ENCODE data around the gene OTC. TPM values are rescaled to one million over a fixed set of nuclear protein-coding genes. Genes with fewer than 3 reads are reported as not detected.

OTC gene
- total and polyA plus RNA-seq, 4 donors = 0.40 to 1.7 (median 1.0) TPM

DNA sequence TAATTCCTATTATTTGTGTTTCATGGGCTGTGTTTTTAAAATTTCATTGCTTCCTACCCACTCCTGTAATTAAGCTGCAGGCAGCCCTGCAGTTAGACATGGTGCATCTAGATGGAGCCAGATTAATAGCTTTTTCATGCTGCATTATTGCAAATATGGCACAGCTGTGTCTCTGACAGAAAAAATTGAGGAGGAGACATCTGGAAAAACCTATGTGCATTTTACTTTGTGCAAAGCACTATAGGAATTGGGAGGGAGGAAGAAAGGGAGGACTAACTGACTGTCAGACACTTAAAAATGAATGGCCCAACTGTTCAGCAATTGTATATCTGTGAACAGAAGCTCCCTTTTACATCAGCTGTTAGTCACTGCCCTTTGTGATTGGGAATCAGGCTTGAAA is 17.0 kb upstream of the OTC start:
- no peaks in the 10 kb centered on the region for H3K4me1 ChIP-seq (ENCODE audit: control insufficient read depth in 5 of 5, insufficient read depth in 5 of 5, low read length in 5 of 5)
- H3K36me3 ChIP-seq (ENCODE audit: control insufficient read depth in 4 of 4, insufficient read depth in 4 of 4, low read length in 4 of 4) = no peaks in the 10 kb centered on the region
- no peak overlapping the region for H3K9ac ChIP-seq (ENCODE audit: insufficient read depth in 1 of 2, low read length in 2 of 2)
- H3K9me3 ChIP-seq (ENCODE audit: control insufficient read depth in 4 of 4, insufficient read depth in 3 of 4, low read length in 3 of 4) = no peaks in the 10 kb centered on the region
- peaks cover 0 to 25% (median 9%) of the 10 kb centered on the region in 3 donors for H3K27me3 ChIP-seq (ENCODE audit: control insufficient read depth in 3 of 3, insufficient read depth in 3 of 3, low read length in 2 of 3)
- peak in 2 of 3 donors; percentile 18 to 23 for DNase-seq
- no peak for ATAC-seq (ENCODE audit: insufficient read depth, low FRiP score)
- H3K4me3 ChIP-seq = no peak overlapping the region
- TF ChIP-seq CTCF (IDR thresholded peaks at IDR 0.05; ENCODE audit: control extremely low read depth, extremely low read depth) = no peak
- H3K27ac ChIP-seq (ENCODE audit: low read depth in 1 of 2, low read length in 1 of 2) = no peak overlapping the region

DNA sequence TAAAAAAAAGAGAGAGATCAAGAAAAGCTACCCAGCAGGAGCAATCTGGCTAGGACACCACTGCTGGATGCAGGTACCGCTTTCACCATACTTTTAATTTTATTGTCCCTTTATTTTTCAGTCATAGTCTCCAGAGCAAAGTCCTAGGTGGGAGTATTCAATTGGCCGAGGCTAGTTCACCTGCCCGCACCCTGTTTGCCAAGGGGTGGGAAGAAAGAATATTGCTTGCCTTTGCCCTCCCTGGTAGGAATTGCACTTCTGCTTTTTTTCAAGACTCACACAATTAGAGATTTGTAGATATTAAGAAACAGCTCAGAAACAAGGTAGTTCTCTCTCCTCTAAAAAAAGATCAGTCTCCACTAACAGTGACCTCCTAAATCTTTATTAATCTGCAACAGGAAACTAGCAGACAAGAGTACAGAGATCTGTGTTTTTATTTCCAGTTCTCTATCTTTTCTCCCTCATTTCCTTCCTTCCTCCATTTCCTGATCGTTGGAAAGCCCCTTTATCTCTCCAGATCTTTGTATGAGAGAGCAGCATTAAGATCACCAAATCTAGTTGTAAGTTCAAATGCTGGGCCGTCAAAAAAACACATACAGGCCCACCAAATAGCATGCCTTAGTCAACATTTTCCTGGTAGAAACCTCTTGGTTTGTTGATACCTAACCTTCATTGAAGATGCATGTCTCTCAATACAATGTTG is 15.7 kb upstream of the OTC start:
- no peaks in the 10 kb centered on the region for H3K9me3 ChIP-seq (ENCODE audit: control insufficient read depth in 4 of 4, insufficient read depth in 3 of 4, low read length in 3 of 4)
- H3K27ac ChIP-seq (ENCODE audit: low read depth in 1 of 2, low read length in 1 of 2) = no peak overlapping the region
- no peak overlapping the region for H3K4me3 ChIP-seq
- no peak for ATAC-seq (ENCODE audit: insufficient read depth, low FRiP score)
- WGBS, 2 donors = 36 to 57% methylated on average over 5 of the region's 5 CpGs
- DNase-seq = no peak
- no peak for TF ChIP-seq CTCF (IDR thresholded peaks at IDR 0.05; ENCODE audit: control extremely low read depth, extremely low read depth)
- no peak overlapping the region for H3K9ac ChIP-seq (ENCODE audit: insufficient read depth in 1 of 2, low read length in 2 of 2)
- no peaks in the 10 kb centered on the region for H3K36me3 ChIP-seq (ENCODE audit: control insufficient read depth in 4 of 4, insufficient read depth in 4 of 4, low read length in 4 of 4)
- no peaks in the 10 kb centered on the region for H3K4me1 ChIP-seq (ENCODE audit: control insufficient read depth in 5 of 5, insufficient read depth in 5 of 5, low read length in 5 of 5)
- peaks cover 0 to 25% (median 9%) of the 10 kb centered on the region in 3 donors for H3K27me3 ChIP-seq (ENCODE audit: control insufficient read depth in 3 of 3, insufficient read depth in 3 of 3, low read length in 2 of 3)

GRCh38 chrX:38341442-38341841 is 11.0 kb upstream of the OTC start:
- Histone ChIP-seq H3K9me3 (ENCODE audit: control insufficient read depth in 4 of 4, insufficient read depth in 3 of 4, low read length in 3 of 4) (no peaks in the 10 kb centered on the region), H3K27me3 (ENCODE audit: control insufficient read depth in 3 of 3, insufficient read depth in 3 of 3, low read length in 2 of 3) (peaks cover 0 to 26% (median 6%) of the 10 kb centered on the region in 3 donors), H3K4me1 (ENCODE audit: control insufficient read depth in 5 of 5, insufficient read depth in 5 of 5, low read length in 5 of 5) (no peaks in the 10 kb centered on the region), H3K27ac (ENCODE audit: low read depth in 1 of 2, low read length in 1 of 2) (no peak overlapping the region), H3K36me3 (ENCODE audit: control insufficient read depth in 4 of 4, insufficient read depth in 4 of 4, low read length in 4 of 4) (no peaks in the 10 kb centered on the region), H3K4me3 (no peak overlapping the region), H3K9ac (ENCODE audit: insufficient read depth in 1 of 2, low read length in 2 of 2) (no peak overlapping the region)
- no peak for TF ChIP-seq CTCF (IDR thresholded peaks at IDR 0.05; ENCODE audit: control extremely low read depth, extremely low read depth)
- 69 to 86% methylated on average over 3 of the region's 3 CpGs for WGBS, 2 donors
- ATAC-seq (ENCODE audit: insufficient read depth, low FRiP score) (no peak), DNase-seq (no peak)

All from lung (tissue), 12 donors.